ENCODE results near the gene SH3BGRL2. TPM values are rescaled to one million over a fixed set of nuclear protein-coding genes. Genes with fewer than 3 reads are reported as not detected.

SH3BGRL2 gene
- total RNA-seq, 1 experiment from 2014 or later, result 3.8 TPM

- Histone ChIP-seq H3K4me1 (ENCODE audit: insufficient read depth, low read length) (peaks cover 23% of the 10 kb centered on the region), H3K27me3 (ENCODE audit: low read length) (no peaks in the 10 kb centered on the region), H3K79me2 (ENCODE audit: low read length) (no peaks in the 10 kb centered on the region), H3K4me2 (ENCODE audit: low read length) (no peak overlapping the region), H3F3A (ENCODE audit: low read length, unreplicated experiment) (peaks cover 6% of the 10 kb centered on the region), H3K4me3 (ENCODE audit: low read length) (no peak overlapping the region), H2AFZ (ENCODE audit: low read length) (no peak overlapping the region), H3K9me2 (replicated peaks; ENCODE audit: low read length) (no peaks in the 10 kb centered on the region), H4K20me1 (ENCODE audit: low read length) (no peaks in the 10 kb centered on the region), H3K36me3 (ENCODE audit: low read depth, low read length) (no peaks in the 10 kb centered on the region), H3K9me3 (ENCODE audit: low read length) (no peaks in the 10 kb centered on the region), H3K27ac (ENCODE audit: low read length) (no peak overlapping the region), H3K9ac (ENCODE audit: low read length) (no peak overlapping the region)
- CTCF ChIA-PET, result no interaction called here
- no TSS peak for BruUV-seq (replicated peaks)
- no peak for TF ChIP-seq EZH2phosphoT487 (IDR thresholded peaks at IDR 0.05; ENCODE audit: borderline replicate concordance, low read length)
- POLR2A ChIA-PET (ENCODE audit: unreplicated experiment), result no interaction called here
- intact Hi-C loops (cut with micrococcal nuclease), result loop anchor here (5.0 kb wide), 3 partner anchors 37 to 437 kb away; partner anchors contain the start of genes HMGN3 and SH3BGRL2
- no peak for ATAC-seq
- no peak for DNase-seq
Observed at GRCh38 chr6:79669766-79670165, 38.6 kb downstream of the SH3BGRL2 start.

GRCh38 chr6:79670789-79671188, 39.7 kb downstream of the SH3BGRL2 start:
- H3K4me3 ChIP-seq (ENCODE audit: low read length), result no peak overlapping the region
- H3K27ac ChIP-seq (ENCODE audit: low read length), result peak overlapping the region; percentile 70
- H3K27me3 ChIP-seq (ENCODE audit: low read length), result no peaks in the 10 kb centered on the region
- BruUV-seq (replicated peaks), result no TSS peak
- POLR2A ChIA-PET (ENCODE audit: unreplicated experiment), result no interaction called here
- peak overlapping the region; percentile 60; the same call in 1 of the 2 replicates for H3K4me2 ChIP-seq (ENCODE audit: low read length)
- H3K9me3 ChIP-seq (ENCODE audit: low read length), result no peaks in the 10 kb centered on the region
- peaks cover 6% of the 10 kb centered on the region for H3F3A ChIP-seq (ENCODE audit: low read length, unreplicated experiment)
- peaks cover 23% of the 10 kb centered on the region for H3K4me1 ChIP-seq (ENCODE audit: insufficient read depth, low read length)
- intact Hi-C loops (cut with micrococcal nuclease), result loop anchor here (5.0 kb wide), 3 partner anchors 38 to 438 kb away; partner anchors contain the start of genes HMGN3 and SH3BGRL2
- TF ChIP-seq EZH2phosphoT487 (IDR thresholded peaks at IDR 0.05; ENCODE audit: borderline replicate concordance, low read length) (no peak), CTCF (conservative IDR thresholded peaks at IDR 0.05; ENCODE audit: low read depth, low read length) (no peak), EZH2 (IDR thresholded peaks at IDR 0.05; ENCODE audit: low read length, unreplicated experiment) (no peak)
- ATAC-seq, result no peak
- CTCF ChIA-PET, result no interaction called here
- DNase-seq, result no peak
- peak overlapping the region; percentile 77; the same call in 1 of the 2 replicates for H2AFZ ChIP-seq (ENCODE audit: low read length)
- no peak overlapping the region; the same call in 1 of the 2 replicates for H3K9ac ChIP-seq (ENCODE audit: low read length)
- no peaks in the 10 kb centered on the region for H3K9me2 ChIP-seq (replicated peaks; ENCODE audit: low read length)
- H3K36me3 ChIP-seq (ENCODE audit: low read depth, low read length), result no peaks in the 10 kb centered on the region
- no peaks in the 10 kb centered on the region for H3K79me2 ChIP-seq (ENCODE audit: low read length)
- H4K20me1 ChIP-seq (ENCODE audit: low read length), result no peaks in the 10 kb centered on the region

GRCh38 chr6:79671600-79672266, 40.6 kb downstream of the SH3BGRL2 start:
- TF ChIP-seq CTCF (conservative IDR thresholded peaks at IDR 0.05; ENCODE audit: low read depth, low read length), result no peak
- Histone ChIP-seq H3K27me3 (ENCODE audit: low read length) (no peaks in the 10 kb centered on the region), H3F3A (ENCODE audit: low read length, unreplicated experiment) (peaks cover 6% of the 10 kb centered on the region), H2AFZ (ENCODE audit: low read length) (peak overlapping the region; percentile 77), H3K36me3 (ENCODE audit: low read depth, low read length) (no peaks in the 10 kb centered on the region), H3K27ac (ENCODE audit: low read length) (peak overlapping the region; percentile 70), H4K20me1 (ENCODE audit: low read length) (no peaks in the 10 kb centered on the region), H3K4me1 (ENCODE audit: insufficient read depth, low read length) (peaks cover 23% of the 10 kb centered on the region), H3K4me3 (ENCODE audit: low read length) (no peak overlapping the region; the same call in 1 of the 2 replicates), H3K79me2 (ENCODE audit: low read length) (no peaks in the 10 kb centered on the region), H3K4me2 (ENCODE audit: low read length) (peak overlapping the region; percentile 60), H3K9me2 (replicated peaks; ENCODE audit: low read length) (no peaks in the 10 kb centered on the region), H3K9ac (ENCODE audit: low read length) (no peak overlapping the region; the same call in 1 of the 2 replicates), H3K9me3 (ENCODE audit: low read length) (no peaks in the 10 kb centered on the region)
- intact Hi-C loops (cut with micrococcal nuclease), result loop anchor here (1.0 to 5.0 kb wide), 4 partner anchors 39 to 439 kb away; partner anchors contain the start of genes HMGN3 and SH3BGRL2
- ATAC-seq, result peak; percentile 93
- DNase-seq, result peak; percentile 71
- POLR2A ChIA-PET (ENCODE audit: unreplicated experiment), result no interaction called here
- CTCF ChIA-PET, result interaction anchor here (0.9 kb wide), 1 partner anchor 101 kb away, joined by 13 read pairs; no protein-coding TSS in a partner anchor
- no TSS peak for BruUV-seq (replicated peaks)

Measured in PC-3 (cell line).